ENCODE results near the gene CTNND1.

CTNND1 gene

GRCh38 chr11:57764021-57764420, 2.4 kb downstream of the CTNND1 start:
- no peak for DNase-seq (ENCODE audit: low read depth)

GRCh38 chr11:57764566-57764965, 3.0 kb downstream of the CTNND1 start:
- no peak for DNase-seq (ENCODE audit: low read depth)

GRCh38 chr11:57764972-57765371, 3.4 kb downstream of the CTNND1 start:
- DNase-seq (ENCODE audit: low read depth), result no peak

GRCh38 chr11:57770793-57771192, 9.2 kb downstream of the CTNND1 start:
- no peak for DNase-seq (ENCODE audit: low read depth)

GRCh38 chr11:57771365-57771764, 9.8 kb downstream of the CTNND1 start:
- DNase-seq (ENCODE audit: low read depth), result no peak

GRCh38 chr11:57772562-57772961, 11.0 kb downstream of the CTNND1 start:
- no peak for DNase-seq (ENCODE audit: low read depth)

GRCh38 chr11:57773026-57773598, 11.5 kb downstream of the CTNND1 start:
- no peak for DNase-seq (ENCODE audit: low read depth)

- DNase-seq (ENCODE audit: low read depth), result no peak
These were observed 13.9 kb downstream of the CTNND1 start for GRCh38 chr11:57775491-57775890.

- no peak for DNase-seq (ENCODE audit: low read depth)
These were observed 14.5 kb downstream of the CTNND1 start for GRCh38 chr11:57776031-57776521.

GRCh38 chr11:57776577-57777210, 15.1 kb downstream of the CTNND1 start:
- no peak for DNase-seq (ENCODE audit: low read depth)

GRCh38 chr11:57777969-57778317, 16.3 kb downstream of the CTNND1 start:
- DNase-seq (ENCODE audit: low read depth), result no peak

- no peak for DNase-seq (ENCODE audit: low read depth)
These were observed 16.9 kb downstream of the CTNND1 start for GRCh38 chr11:57778318-57779037.

GRCh38 chr11:57779276-57779675, 17.7 kb downstream of the CTNND1 start:
- no peak for DNase-seq (ENCODE audit: low read depth)

GRCh38 chr11:57781529-57781943, 19.9 kb downstream of the CTNND1 start:
- DNase-seq (ENCODE audit: low read depth), result no peak

GRCh38 chr11:57785072-57785471, 23.5 kb downstream of the CTNND1 start:
- DNase-seq (ENCODE audit: low read depth), result no peak

- DNase-seq (ENCODE audit: low read depth), result no peak
These were observed 24.8 kb downstream of the CTNND1 start for GRCh38 chr11:57786436-57786835.

GRCh38 chr11:57787006-57787604, 25.5 kb downstream of the CTNND1 start:
- no peak for DNase-seq (ENCODE audit: low read depth)

GRCh38 chr11:57787920-57788702, 26.5 kb downstream of the CTNND1 start:
- no peak for DNase-seq (ENCODE audit: low read depth)

- no peak for DNase-seq (ENCODE audit: low read depth)
These were observed 27.1 kb downstream of the CTNND1 start for GRCh38 chr11:57788703-57789088.

GRCh38 chr11:57791321-57792059, 29.9 kb downstream of the CTNND1 start:
- no peak for DNase-seq (ENCODE audit: low read depth)

GRCh38 chr11:57792060-57792541, 30.5 kb downstream of the CTNND1 start:
- peak; percentile 76 for DNase-seq (ENCODE audit: low read depth)

Data from activated T-helper 1 cell treated with Interleukin-2 at 50 U/mL for 16 hours (primary cell).